Neural cell (in vitro differentiated cells): ENCODE data around the gene BCL6. TPM values are rescaled to one million over a fixed set of nuclear protein-coding genes. Genes with fewer than 3 reads are reported as not detected.
A peak's percentile ranks its signal among the peaks of the same experiment; 100 is the strongest.

Experiments
- H2AFZ ChIP-seq: fragments of 200-600, 300-800 bp; sonication (generic), shearing (Covaris generic); 2 replicates; pipeline ENCODE4 v1.6.0; 2014; ENCODE audit warnings: low read depth, mild to moderate bottlenecking, antibody characterized with exemption, low read length, moderate library complexity
- H3F3A ChIP-seq: fragments of 200-600 bp; shearing (Covaris generic); 2 replicates; pipeline ENCODE4 v1.6.1; 2016; ENCODE audit warnings: mild to moderate bottlenecking, moderate library complexity, mixed read lengths, antibody characterized with exemption, low read length; ENCODE audit not compliant: insufficient read depth, poor library complexity, severe bottlenecking
- H3K27ac ChIP-seq: fragments of 200-600, 300-800 bp; sonication (generic), shearing (Covaris generic); 2 replicates; pipeline ENCODE4 v1.5.1; 2014; ENCODE audit warnings: mild to moderate bottlenecking, low read length, moderate library complexity
- H3K27me3 ChIP-seq: fragments of 300-800, 200-600 bp; sonication (generic), shearing (Covaris generic); 2 replicates; pipeline ENCODE4 v1.6.0; 2014; ENCODE audit warnings: mild to moderate bottlenecking, low read depth, low read length, moderate library complexity; ENCODE audit not compliant: insufficient read depth
- H3K36me3 ChIP-seq: fragments of 300-800, 200-600 bp; sonication (generic), shearing (Covaris generic); 2 replicates; pipeline ENCODE4 v1.5.1; 2014; ENCODE audit warnings: mild to moderate bottlenecking, antibody characterized with exemption, low read length, moderate library complexity; ENCODE audit not compliant: insufficient read depth
- H3K4me2 ChIP-seq: fragments of 300-800, 200-600 bp; sonication (generic), shearing (Covaris generic); 2 replicates; pipeline ENCODE4 v1.6.0; 2014; ENCODE audit warnings: mild to moderate bottlenecking, low read length
- H3K4me3 ChIP-seq: fragments of 300-800, 200-600 bp; sonication (generic), shearing (Covaris generic); 2 replicates; pipeline ENCODE4 v1.5.1; 2014; ENCODE audit warnings: mild to moderate bottlenecking, low read length, moderate library complexity
- H3K79me2 ChIP-seq: fragments of 200-600 bp; shearing (Covaris generic); replicated peaks from 2 replicates; pipeline ENCODE4 v1.6.0; 2014; ENCODE audit warnings: mild to moderate bottlenecking, low read length, moderate library complexity; ENCODE audit not compliant: insufficient read depth
- H3K9ac ChIP-seq: fragments of 300-800, 200-600 bp; sonication (generic), shearing (Covaris generic); 2 replicates; pipeline ENCODE4 v1.6.1; 2016; ENCODE audit warnings: mild to moderate bottlenecking, low read length, mixed read lengths
- H3K9me2 ChIP-seq: fragments of 200-600 bp; shearing (Covaris generic); 2 replicates; pipeline ENCODE4 v1.6.1; 2016; ENCODE audit warnings: mild to moderate bottlenecking, low read length, mixed read lengths; ENCODE audit not compliant: insufficient read depth
- H3K9me3 ChIP-seq: fragments of 200-600, 300-800 bp; sonication (generic), shearing (Covaris generic); 2 replicates; pipeline ENCODE4 v1.6.1; 2016; ENCODE audit warnings: mild to moderate bottlenecking, mixed run types, low read length, moderate library complexity, mixed read lengths
- H4K20me1 ChIP-seq: fragments of 200-600 bp; shearing (Covaris generic); 2 replicates; pipeline ENCODE4 v1.6.1; 2016; ENCODE audit warnings: mild to moderate bottlenecking, mixed run types; ENCODE audit not compliant: insufficient read depth
- EP300 ChIP-seq: fragments of 450-650 bp; conservative IDR thresholded peaks from 2 replicates; pipeline ENCODE4 v1.6.1; 2014; ENCODE audit warnings: antibody characterized with exemption, mild to moderate bottlenecking, moderate library complexity; ENCODE audit not compliant: poor library complexity, severe bottlenecking
- EZH2 ChIP-seq: fragments of 200-600, 300-800 bp; shearing (Covaris generic), sonication (generic); IDR thresholded peaks from 2 replicates; pipeline ENCODE4 v1.6.1; 2014; ENCODE audit warnings: antibody characterized with exemption, low read length, borderline replicate concordance, mild to moderate bottlenecking; ENCODE audit not compliant: insufficient read depth, poor library complexity, severe bottlenecking
- MXI1 ChIP-seq: fragments of 450-650 bp; conservative IDR thresholded peaks from 2 replicates; pipeline ENCODE4 v1.6.1; 2014; ENCODE audit warnings: antibody characterized with exemption, mild to moderate bottlenecking; ENCODE audit not compliant: poor library complexity, severe bottlenecking
- POLR2AphosphoS5 ChIP-seq: IDR thresholded peaks from 2 replicates; pipeline ENCODE4 v1.6.1; 2012
- RAD21 ChIP-seq: fragments of 450-650 bp; conservative IDR thresholded peaks from 2 replicates; pipeline ENCODE4 v1.6.1; 2014; ENCODE audit warnings: antibody characterized with exemption, mild to moderate bottlenecking, moderate library complexity
- SMC3 ChIP-seq: fragments of 450-650 bp; conservative IDR thresholded peaks from 2 replicates; pipeline ENCODE4 v1.6.1; 2014; ENCODE audit warnings: antibody characterized with exemption, mild to moderate bottlenecking, moderate library complexity; ENCODE audit not compliant: poor library complexity
- TAF1 ChIP-seq: IDR thresholded peaks from 2 replicates; pipeline ENCODE4 v1.6.1; 2012; ENCODE audit warnings: low read depth
- polyA plus RNA-seq: library from polyadenylated mRNA; depleted of rRNA; stranded (reverse); fragments of >200 nt; gene quantifications from 2 replicates; pipeline ENCODE4 v1.2.3, GENCODE V29; 2014
- TF ChIP-seq, protein P1 (sequence below): fragments of 450-650 bp; IDR thresholded peaks from 2 replicates; pipeline ENCODE4 v1.5.1; 2014; ENCODE audit warnings: antibody characterized with exemption, mild to moderate bottlenecking, moderate library complexity; ENCODE audit not compliant: poor library complexity, severe bottlenecking
- TF ChIP-seq, protein P2 (sequence below): IDR thresholded peaks from 2 replicates; pipeline ENCODE4 v1.6.1; 2012; ENCODE audit warnings: borderline replicate concordance

Gene BCL6
- polyA plus RNA-seq, 1 donor from 2014 or later: 5.2 TPM

DNA sequence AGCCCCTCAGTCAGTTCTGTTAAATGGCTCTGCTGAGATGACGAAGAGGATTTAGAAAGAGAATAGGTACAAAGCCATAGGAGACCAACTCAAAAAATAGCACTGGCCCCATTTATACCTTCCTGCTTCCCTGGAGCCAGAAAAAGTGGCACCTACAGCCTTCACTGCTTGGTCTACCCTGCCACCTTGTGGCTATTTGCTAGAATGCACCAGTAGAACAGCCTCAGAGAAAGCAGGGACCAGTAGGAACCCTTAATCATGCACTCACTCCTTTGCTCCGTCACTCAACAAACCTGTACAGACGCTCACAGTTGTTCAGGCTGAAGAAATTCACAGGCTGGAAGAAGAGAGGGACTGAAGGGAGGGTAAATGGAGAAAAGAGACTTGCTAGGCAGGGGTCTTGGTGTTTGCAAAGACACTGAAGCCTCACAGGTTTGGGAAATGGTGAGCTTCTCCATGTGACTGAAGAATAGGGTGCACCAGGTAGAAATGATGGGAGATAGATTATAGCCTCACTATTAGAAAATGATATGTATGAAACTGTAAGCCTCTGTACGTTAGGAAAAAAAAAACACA is 30.8 kb downstream of the BCL6 start:
- Histone ChIP-seq H3K4me2 (no peak overlapping the region), H3K27ac (no peak overlapping the region), H2AFZ (no peak overlapping the region), H3K79me2 (no peaks in the 10 kb centered on the region), H3K9ac (no peak overlapping the region), H3K27me3 (no peaks in the 10 kb centered on the region), H3K4me3 (no peak overlapping the region), H3F3A (no peaks in the 10 kb centered on the region), H4K20me1 (no peaks in the 10 kb centered on the region), H3K9me2 (no peaks in the 10 kb centered on the region), H3K9me3 (no peaks in the 10 kb centered on the region), H3K36me3 (no peaks in the 10 kb centered on the region)
- TF ChIP-seq SMC3: peak; percentile 95
- TF ChIP-seq EP300: no peak
- no peak for TF ChIP-seq EZH2
- TF ChIP-seq, protein P1, sequence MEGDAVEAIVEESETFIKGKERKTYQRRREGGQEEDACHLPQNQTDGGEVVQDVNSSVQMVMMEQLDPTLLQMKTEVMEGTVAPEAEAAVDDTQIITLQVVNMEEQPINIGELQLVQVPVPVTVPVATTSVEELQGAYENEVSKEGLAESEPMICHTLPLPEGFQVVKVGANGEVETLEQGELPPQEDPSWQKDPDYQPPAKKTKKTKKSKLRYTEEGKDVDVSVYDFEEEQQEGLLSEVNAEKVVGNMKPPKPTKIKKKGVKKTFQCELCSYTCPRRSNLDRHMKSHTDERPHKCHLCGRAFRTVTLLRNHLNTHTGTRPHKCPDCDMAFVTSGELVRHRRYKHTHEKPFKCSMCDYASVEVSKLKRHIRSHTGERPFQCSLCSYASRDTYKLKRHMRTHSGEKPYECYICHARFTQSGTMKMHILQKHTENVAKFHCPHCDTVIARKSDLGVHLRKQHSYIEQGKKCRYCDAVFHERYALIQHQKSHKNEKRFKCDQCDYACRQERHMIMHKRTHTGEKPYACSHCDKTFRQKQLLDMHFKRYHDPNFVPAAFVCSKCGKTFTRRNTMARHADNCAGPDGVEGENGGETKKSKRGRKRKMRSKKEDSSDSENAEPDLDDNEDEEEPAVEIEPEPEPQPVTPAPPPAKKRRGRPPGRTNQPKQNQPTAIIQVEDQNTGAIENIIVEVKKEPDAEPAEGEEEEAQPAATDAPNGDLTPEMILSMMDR: peak; percentile 95
- TF ChIP-seq MXI1: no peak
- no peak for TF ChIP-seq TAF1
- TF ChIP-seq, protein P2, sequence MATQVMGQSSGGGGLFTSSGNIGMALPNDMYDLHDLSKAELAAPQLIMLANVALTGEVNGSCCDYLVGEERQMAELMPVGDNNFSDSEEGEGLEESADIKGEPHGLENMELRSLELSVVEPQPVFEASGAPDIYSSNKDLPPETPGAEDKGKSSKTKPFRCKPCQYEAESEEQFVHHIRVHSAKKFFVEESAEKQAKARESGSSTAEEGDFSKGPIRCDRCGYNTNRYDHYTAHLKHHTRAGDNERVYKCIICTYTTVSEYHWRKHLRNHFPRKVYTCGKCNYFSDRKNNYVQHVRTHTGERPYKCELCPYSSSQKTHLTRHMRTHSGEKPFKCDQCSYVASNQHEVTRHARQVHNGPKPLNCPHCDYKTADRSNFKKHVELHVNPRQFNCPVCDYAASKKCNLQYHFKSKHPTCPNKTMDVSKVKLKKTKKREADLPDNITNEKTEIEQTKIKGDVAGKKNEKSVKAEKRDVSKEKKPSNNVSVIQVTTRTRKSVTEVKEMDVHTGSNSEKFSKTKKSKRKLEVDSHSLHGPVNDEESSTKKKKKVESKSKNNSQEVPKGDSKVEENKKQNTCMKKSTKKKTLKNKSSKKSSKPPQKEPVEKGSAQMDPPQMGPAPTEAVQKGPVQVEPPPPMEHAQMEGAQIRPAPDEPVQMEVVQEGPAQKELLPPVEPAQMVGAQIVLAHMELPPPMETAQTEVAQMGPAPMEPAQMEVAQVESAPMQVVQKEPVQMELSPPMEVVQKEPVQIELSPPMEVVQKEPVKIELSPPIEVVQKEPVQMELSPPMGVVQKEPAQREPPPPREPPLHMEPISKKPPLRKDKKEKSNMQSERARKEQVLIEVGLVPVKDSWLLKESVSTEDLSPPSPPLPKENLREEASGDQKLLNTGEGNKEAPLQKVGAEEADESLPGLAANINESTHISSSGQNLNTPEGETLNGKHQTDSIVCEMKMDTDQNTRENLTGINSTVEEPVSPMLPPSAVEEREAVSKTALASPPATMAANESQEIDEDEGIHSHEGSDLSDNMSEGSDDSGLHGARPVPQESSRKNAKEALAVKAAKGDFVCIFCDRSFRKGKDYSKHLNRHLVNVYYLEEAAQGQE: no peak
- TF ChIP-seq RAD21: peak; percentile 96

DNA sequence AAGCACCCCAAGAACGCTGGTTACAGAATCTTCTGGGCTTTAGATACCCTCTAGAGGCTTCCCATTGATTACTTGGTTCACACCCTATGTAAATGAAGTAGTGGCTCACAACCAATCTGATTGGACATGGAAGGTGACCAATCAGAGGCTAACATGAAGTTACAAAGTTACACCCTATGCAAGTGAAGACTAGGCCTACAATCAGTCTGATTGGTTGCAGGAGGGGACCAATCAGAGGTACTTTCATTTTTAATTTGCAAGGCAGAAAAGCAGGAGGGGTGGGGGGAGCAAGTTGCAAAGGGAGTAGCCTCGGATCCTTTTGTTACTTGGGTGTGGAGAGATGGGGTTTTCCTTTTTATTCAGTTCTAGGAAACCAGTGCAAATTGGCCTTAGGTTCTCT is 31.8 kb downstream of the BCL6 start:
- Histone ChIP-seq H3K4me2 (no peak overlapping the region), H3K9ac (no peak overlapping the region), H3K79me2 (no peaks in the 10 kb centered on the region), H3F3A (no peaks in the 10 kb centered on the region), H3K9me2 (no peaks in the 10 kb centered on the region), H2AFZ (no peak overlapping the region), H4K20me1 (no peaks in the 10 kb centered on the region), H3K4me3 (no peak overlapping the region), H3K9me3 (no peaks in the 10 kb centered on the region), H3K27ac (no peak overlapping the region), H3K27me3 (no peaks in the 10 kb centered on the region), H3K36me3 (no peaks in the 10 kb centered on the region)
- no peak for TF ChIP-seq MXI1

DNA sequence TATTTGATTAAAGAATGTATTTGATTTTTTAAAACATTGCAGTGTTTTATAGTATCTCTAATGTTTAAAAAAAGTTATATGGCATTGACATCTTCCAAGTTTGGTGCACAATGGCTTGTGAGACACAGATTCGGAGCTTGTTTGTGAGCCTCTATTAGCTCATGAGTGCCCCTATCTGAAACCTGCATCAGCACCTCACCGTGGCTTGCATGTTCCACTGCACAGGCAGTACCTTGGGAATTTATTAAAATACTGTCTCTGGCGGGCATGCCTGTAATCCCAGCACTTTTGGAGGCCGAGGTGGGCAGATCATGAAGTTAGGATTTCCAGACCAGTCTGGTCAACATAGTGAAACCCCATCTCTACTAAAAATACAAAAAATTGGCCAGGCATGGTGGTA is 36.1 kb downstream of the BCL6 start:
- no peak overlapping the region for H3K4me2 ChIP-seq
- H4K20me1 ChIP-seq: no peaks in the 10 kb centered on the region
- H3K9me3 ChIP-seq: no peaks in the 10 kb centered on the region
- no peaks in the 10 kb centered on the region for H3F3A ChIP-seq
- no peak overlapping the region for H3K9ac ChIP-seq
- no peaks in the 10 kb centered on the region for H3K9me2 ChIP-seq
- no peaks in the 10 kb centered on the region for H3K36me3 ChIP-seq
- no peak overlapping the region for H3K27ac ChIP-seq
- no peaks in the 10 kb centered on the region for H3K79me2 ChIP-seq
- no peak overlapping the region for H3K4me3 ChIP-seq
- TF ChIP-seq RAD21 (no peak), POLR2AphosphoS5 (no peak), EP300 (no peak), SMC3 (no peak), TAF1 (no peak), MXI1 (no peak), EZH2 (no peak)
- TF ChIP-seq, protein P1: no peak
- TF ChIP-seq, protein P2: no peak
- no peak overlapping the region for H2AFZ ChIP-seq
- no peaks in the 10 kb centered on the region for H3K27me3 ChIP-seq
